ENCODE data around the gene ANKRD55. TPM values are rescaled to one million over a fixed set of nuclear protein-coding genes. Genes with fewer than 3 reads are reported as not detected.

The ANKRD55 gene
- total and polyA plus RNA-seq, 4 donors, result 0.37 to 1.9 (median 1.4) TPM

DNA sequence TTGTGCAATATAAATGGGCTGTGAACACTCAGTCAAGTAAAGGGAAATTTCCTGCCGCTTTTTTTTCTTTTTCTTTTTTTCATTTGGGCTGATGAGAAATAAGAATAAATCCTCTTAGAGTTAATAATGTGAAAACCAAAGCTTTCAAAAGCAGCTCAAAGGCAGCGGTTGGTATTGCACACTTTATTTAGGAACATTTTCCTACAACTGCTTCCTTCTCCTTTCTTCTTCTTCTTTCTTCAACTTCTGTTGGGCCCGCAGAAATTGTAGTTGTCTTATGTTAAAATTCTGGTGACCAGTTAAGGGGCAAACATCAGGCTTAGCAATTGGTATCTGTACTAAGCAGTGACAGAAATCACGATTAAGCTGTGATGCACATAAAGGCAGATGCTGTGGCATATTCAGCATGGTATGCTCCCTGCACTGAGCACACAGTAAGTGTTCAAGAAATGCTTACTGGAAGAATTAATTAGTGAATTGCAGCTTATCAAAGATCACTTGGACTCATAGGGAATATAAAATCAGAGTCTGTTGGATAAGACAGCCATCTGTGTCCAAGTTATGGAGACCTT is 85.4 kb downstream of the ANKRD55 start:
- Histone ChIP-seq H3K4me1 (ENCODE audit: control insufficient read depth in 4 of 4, insufficient read depth in 4 of 4, low read length in 3 of 4) (peaks cover 0 to 12% (median 3%) of the 10 kb centered on the region in 4 donors), H3K9me3 (ENCODE audit: control insufficient read depth in 4 of 4, low read length in 3 of 4) (no peaks in the 10 kb centered on the region), H3K27me3 (ENCODE audit: control insufficient read depth in 4 of 4, insufficient read depth in 4 of 4, low read length in 3 of 4) (no peaks in the 10 kb centered on the region), H3K36me3 (ENCODE audit: control insufficient read depth in 4 of 4, insufficient read depth in 3 of 4, low read depth in 1 of 4, low read length in 3 of 4) (no peaks in the 10 kb centered on the region), H3K9ac (ENCODE audit: low read depth in 1 of 2, low read length in 2 of 2) (no peak overlapping the region), H3K4me3 (ENCODE audit: low read depth in 1 of 3, low read length in 3 of 3) (no peak overlapping the region), H3K27ac (ENCODE audit: low read depth in 1 of 2, low read length in 2 of 2) (no peak overlapping the region)
- no peak for TF ChIP-seq RAD21 (IDR thresholded peaks at IDR 0.05)
- TF ChIP-seq, protein P1, sequence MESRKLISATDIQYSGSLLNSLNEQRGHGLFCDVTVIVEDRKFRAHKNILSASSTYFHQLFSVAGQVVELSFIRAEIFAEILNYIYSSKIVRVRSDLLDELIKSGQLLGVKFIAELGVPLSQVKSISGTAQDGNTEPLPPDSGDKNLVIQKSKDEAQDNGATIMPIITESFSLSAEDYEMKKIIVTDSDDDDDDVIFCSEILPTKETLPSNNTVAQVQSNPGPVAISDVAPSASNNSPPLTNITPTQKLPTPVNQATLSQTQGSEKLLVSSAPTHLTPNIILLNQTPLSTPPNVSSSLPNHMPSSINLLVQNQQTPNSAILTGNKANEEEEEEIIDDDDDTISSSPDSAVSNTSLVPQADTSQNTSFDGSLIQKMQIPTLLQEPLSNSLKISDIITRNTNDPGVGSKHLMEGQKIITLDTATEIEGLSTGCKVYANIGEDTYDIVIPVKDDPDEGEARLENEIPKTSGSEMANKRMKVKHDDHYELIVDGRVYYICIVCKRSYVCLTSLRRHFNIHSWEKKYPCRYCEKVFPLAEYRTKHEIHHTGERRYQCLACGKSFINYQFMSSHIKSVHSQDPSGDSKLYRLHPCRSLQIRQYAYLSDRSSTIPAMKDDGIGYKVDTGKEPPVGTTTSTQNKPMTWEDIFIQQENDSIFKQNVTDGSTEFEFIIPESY (IDR thresholded peaks at IDR 0.05), result no peak
- TF ChIP-seq, protein P2, sequence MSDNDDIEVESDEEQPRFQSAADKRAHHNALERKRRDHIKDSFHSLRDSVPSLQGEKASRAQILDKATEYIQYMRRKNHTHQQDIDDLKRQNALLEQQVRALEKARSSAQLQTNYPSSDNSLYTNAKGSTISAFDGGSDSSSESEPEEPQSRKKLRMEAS (IDR thresholded peaks at IDR 0.05), result no peak
- no peak for TF ChIP-seq TAF1 (conservative IDR thresholded peaks at IDR 0.05)
- no peak for TF ChIP-seq FOXA1 (IDR thresholded peaks at IDR 0.05)
- TF ChIP-seq, protein P3, sequence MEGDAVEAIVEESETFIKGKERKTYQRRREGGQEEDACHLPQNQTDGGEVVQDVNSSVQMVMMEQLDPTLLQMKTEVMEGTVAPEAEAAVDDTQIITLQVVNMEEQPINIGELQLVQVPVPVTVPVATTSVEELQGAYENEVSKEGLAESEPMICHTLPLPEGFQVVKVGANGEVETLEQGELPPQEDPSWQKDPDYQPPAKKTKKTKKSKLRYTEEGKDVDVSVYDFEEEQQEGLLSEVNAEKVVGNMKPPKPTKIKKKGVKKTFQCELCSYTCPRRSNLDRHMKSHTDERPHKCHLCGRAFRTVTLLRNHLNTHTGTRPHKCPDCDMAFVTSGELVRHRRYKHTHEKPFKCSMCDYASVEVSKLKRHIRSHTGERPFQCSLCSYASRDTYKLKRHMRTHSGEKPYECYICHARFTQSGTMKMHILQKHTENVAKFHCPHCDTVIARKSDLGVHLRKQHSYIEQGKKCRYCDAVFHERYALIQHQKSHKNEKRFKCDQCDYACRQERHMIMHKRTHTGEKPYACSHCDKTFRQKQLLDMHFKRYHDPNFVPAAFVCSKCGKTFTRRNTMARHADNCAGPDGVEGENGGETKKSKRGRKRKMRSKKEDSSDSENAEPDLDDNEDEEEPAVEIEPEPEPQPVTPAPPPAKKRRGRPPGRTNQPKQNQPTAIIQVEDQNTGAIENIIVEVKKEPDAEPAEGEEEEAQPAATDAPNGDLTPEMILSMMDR (IDR thresholded peaks at IDR 0.05; ENCODE audit: low read depth, low read length, missing input control), result no peak
- no peak for TF ChIP-seq YY1 (IDR thresholded peaks at IDR 0.05)
- TF ChIP-seq SP1 (IDR thresholded peaks at IDR 0.05), result no peak
- TF ChIP-seq, protein P4, sequence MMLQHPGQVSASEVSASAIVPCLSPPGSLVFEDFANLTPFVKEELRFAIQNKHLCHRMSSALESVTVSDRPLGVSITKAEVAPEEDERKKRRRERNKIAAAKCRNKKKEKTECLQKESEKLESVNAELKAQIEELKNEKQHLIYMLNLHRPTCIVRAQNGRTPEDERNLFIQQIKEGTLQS (IDR thresholded peaks at IDR 0.05), result no peak
- no peak for TF ChIP-seq HNF4G (IDR thresholded peaks at IDR 0.05)
- no peak for TF ChIP-seq HNF4A (conservative IDR thresholded peaks at IDR 0.05)
- TF ChIP-seq, protein P5, sequence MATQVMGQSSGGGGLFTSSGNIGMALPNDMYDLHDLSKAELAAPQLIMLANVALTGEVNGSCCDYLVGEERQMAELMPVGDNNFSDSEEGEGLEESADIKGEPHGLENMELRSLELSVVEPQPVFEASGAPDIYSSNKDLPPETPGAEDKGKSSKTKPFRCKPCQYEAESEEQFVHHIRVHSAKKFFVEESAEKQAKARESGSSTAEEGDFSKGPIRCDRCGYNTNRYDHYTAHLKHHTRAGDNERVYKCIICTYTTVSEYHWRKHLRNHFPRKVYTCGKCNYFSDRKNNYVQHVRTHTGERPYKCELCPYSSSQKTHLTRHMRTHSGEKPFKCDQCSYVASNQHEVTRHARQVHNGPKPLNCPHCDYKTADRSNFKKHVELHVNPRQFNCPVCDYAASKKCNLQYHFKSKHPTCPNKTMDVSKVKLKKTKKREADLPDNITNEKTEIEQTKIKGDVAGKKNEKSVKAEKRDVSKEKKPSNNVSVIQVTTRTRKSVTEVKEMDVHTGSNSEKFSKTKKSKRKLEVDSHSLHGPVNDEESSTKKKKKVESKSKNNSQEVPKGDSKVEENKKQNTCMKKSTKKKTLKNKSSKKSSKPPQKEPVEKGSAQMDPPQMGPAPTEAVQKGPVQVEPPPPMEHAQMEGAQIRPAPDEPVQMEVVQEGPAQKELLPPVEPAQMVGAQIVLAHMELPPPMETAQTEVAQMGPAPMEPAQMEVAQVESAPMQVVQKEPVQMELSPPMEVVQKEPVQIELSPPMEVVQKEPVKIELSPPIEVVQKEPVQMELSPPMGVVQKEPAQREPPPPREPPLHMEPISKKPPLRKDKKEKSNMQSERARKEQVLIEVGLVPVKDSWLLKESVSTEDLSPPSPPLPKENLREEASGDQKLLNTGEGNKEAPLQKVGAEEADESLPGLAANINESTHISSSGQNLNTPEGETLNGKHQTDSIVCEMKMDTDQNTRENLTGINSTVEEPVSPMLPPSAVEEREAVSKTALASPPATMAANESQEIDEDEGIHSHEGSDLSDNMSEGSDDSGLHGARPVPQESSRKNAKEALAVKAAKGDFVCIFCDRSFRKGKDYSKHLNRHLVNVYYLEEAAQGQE (IDR thresholded peaks at IDR 0.05), result no peak
- TF ChIP-seq RXRA (IDR thresholded peaks at IDR 0.05), result no peak
- no peak for TF ChIP-seq GABPA (IDR thresholded peaks at IDR 0.05 in 1 of 2, conservative IDR thresholded peaks at IDR 0.05 in 1 of 2)
- WGBS, result 85% methylated on average over 4 of the region's 4 CpGs
- DNase-seq (ENCODE audit: low spot score), result no peak

DNA sequence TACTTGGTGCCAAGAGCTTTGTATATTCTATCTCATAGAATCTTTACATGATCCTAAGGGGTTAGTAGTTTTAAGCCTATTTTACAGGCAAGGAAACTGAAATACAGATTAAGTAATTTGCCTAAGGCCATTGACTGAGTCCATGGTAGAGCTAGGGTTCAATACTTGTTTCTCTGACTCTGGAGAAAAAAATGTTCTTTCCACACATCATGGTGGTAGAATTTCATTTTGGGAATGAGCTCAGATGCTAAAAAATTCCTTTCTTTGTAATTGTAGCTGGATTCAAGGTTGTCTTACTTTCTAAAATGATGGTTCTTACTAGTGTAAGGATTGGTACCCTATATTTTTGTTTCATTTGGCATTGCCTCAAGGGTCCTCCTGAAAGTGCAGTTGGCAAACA is 86.0 kb downstream of the ANKRD55 start:
- H3K36me3 ChIP-seq (ENCODE audit: control insufficient read depth in 4 of 4, insufficient read depth in 3 of 4, low read depth in 1 of 4, low read length in 3 of 4), result no peaks in the 10 kb centered on the region
- H3K27ac ChIP-seq (ENCODE audit: low read depth in 1 of 2, low read length in 2 of 2), result no peak overlapping the region
- no peak overlapping the region for H3K9ac ChIP-seq (ENCODE audit: low read depth in 1 of 2, low read length in 2 of 2)
- no peaks in the 10 kb centered on the region for H3K9me3 ChIP-seq (ENCODE audit: control insufficient read depth in 4 of 4, low read length in 3 of 4)
- no peaks in the 10 kb centered on the region for H3K27me3 ChIP-seq (ENCODE audit: control insufficient read depth in 4 of 4, insufficient read depth in 4 of 4, low read length in 3 of 4)
- peaks cover 0 to 13% (median 4%) of the 10 kb centered on the region in 4 donors for H3K4me1 ChIP-seq (ENCODE audit: control insufficient read depth in 4 of 4, insufficient read depth in 4 of 4, low read length in 3 of 4)
- no peak overlapping the region for H3K4me3 ChIP-seq (ENCODE audit: low read depth in 1 of 3, low read length in 3 of 3)
- no peak for DNase-seq (ENCODE audit: low spot score)
- no peak for TF ChIP-seq GABPA (IDR thresholded peaks at IDR 0.05 in 1 of 2, conservative IDR thresholded peaks at IDR 0.05 in 1 of 2)
- TF ChIP-seq SP1 (IDR thresholded peaks at IDR 0.05), result no peak
- TF ChIP-seq, protein P3 (IDR thresholded peaks at IDR 0.05; ENCODE audit: low read depth, low read length, missing input control), result no peak
- no peak for TF ChIP-seq HNF4A (conservative IDR thresholded peaks at IDR 0.05)
- TF ChIP-seq, protein P2 (IDR thresholded peaks at IDR 0.05), result no peak
- TF ChIP-seq JUND (IDR thresholded peaks at IDR 0.05), result no peak
- no peak for TF ChIP-seq NR2F2 (IDR thresholded peaks at IDR 0.05)
- TF ChIP-seq, protein P4 (IDR thresholded peaks at IDR 0.05), result no peak
- TF ChIP-seq, protein P1 (IDR thresholded peaks at IDR 0.05), result no peak
- no peak for TF ChIP-seq HNF4G (IDR thresholded peaks at IDR 0.05)
